CD14-positive monocyte (primary cell): ENCODE data around the gene AARS2. TPM values are rescaled to one million over a fixed set of nuclear protein-coding genes. Genes with fewer than 3 reads are reported as not detected.

Source experiments
- DNase-seq, 3 donors: peaks; one replicate each; pipeline ENCODE4 v3.0.0-alpha.2; 2011 to 2022
- H2AFZ ChIP-seq: 2 replicates; pipeline ENCODE4 v1.6.0; 2012; ENCODE audit warnings: mild to moderate bottlenecking, low read depth, low read length, inconsistent platforms; ENCODE audit not compliant: insufficient read depth, poor library complexity, severe bottlenecking
- H3K27ac ChIP-seq, 2 donors: 1 replicate in 1 of 2; 2 replicates in 1 of 2; pipeline ENCODE4 v1.5.1; 2012 to 2013; ENCODE audit warnings: low read length in 2 of 2, control low read depth in 1 of 2, inconsistent platforms in 1 of 2, low read depth in 1 of 2, mild to moderate bottlenecking in 1 of 2
- H3K27me3 ChIP-seq, 2 donors: one replicate each; pipeline versions ENCODE4 v1.6.0 to v1.6.1; 2011 to 2013; ENCODE audit warnings: low read length in 2 of 2; ENCODE audit not compliant: control insufficient read depth in 2 of 2, insufficient read depth in 2 of 2
- H3K36me3 ChIP-seq, 2 donors: replicated peaks in 1 of 2; 1 replicate in 1 of 2; 2 replicates in 1 of 2; pipeline versions ENCODE4 v1.5.1 to v1.6.1; 2012 to 2013; ENCODE audit warnings: low read length in 2 of 2, control low read depth in 1 of 2, inconsistent platforms in 1 of 2, mild to moderate bottlenecking in 1 of 2; ENCODE audit not compliant: insufficient read depth in 2 of 2, control insufficient read depth in 1 of 2
- H3K4me1 ChIP-seq, 2 donors: 1 replicate in 1 of 2; 2 replicates in 1 of 2; pipeline versions ENCODE4 v1.5.1 to v1.6.1; 2012 to 2013; ENCODE audit warnings: low read length in 2 of 2, control low read depth in 1 of 2, inconsistent platforms in 1 of 2, mild to moderate bottlenecking in 1 of 2, moderate library complexity in 1 of 2; ENCODE audit not compliant: insufficient read depth in 2 of 2, control insufficient read depth in 1 of 2
- H3K4me2 ChIP-seq: replicated peaks from 2 replicates; pipeline ENCODE3; 2012; ENCODE audit warnings: low read length, moderate library complexity, mild to moderate bottlenecking; ENCODE audit not compliant: poor library complexity, severe bottlenecking; ENCODE audit errors: extremely low read depth
- H3K4me3 ChIP-seq, 3 experiments: fragments of 200-600 bp in 1 of 3; sonication (generic) in 1 of 3; replicated peaks in 1 of 3; 1 replicate in 2 of 3; 2 replicates in 1 of 3; pipeline ENCODE4 v1.5.1; 2011 to 2013; ENCODE audit warnings: low read length in 3 of 3, mild to moderate bottlenecking in 3 of 3, control low read depth in 2 of 3, low read depth in 2 of 3, inconsistent platforms in 1 of 3, moderate library complexity in 1 of 3
- H3K79me2 ChIP-seq: 2 replicates; pipeline ENCODE4 v1.6.0; 2012; ENCODE audit warnings: mild to moderate bottlenecking, control low read depth, inconsistent platforms, low read length, moderate library complexity; ENCODE audit not compliant: insufficient read depth
- H3K9ac ChIP-seq: 2 replicates; pipeline ENCODE4 v1.6.0; 2017; ENCODE audit warnings: low read length, mild to moderate bottlenecking; ENCODE audit not compliant: insufficient read depth, poor library complexity, severe bottlenecking
- H3K9me3 ChIP-seq, 2 donors: replicated peaks in 1 of 2; 1 replicate in 1 of 2; 2 replicates in 1 of 2; pipeline versions ENCODE4 v1.5.1 to v1.6.1; 2012 to 2013; ENCODE audit warnings: low read length in 2 of 2, control low read depth in 1 of 2; ENCODE audit not compliant: control insufficient read depth in 1 of 2, insufficient read depth in 1 of 2
- H4K20me1 ChIP-seq: 2 replicates; pipeline ENCODE4 v1.6.0; 2012; ENCODE audit warnings: mild to moderate bottlenecking, low read length, control low read depth, moderate library complexity; ENCODE audit not compliant: insufficient read depth
- H3K27ac Mint-ChIP-seq, 7 donors: one replicate each; pipeline ENCODE4 v1.8.0; 2020; ENCODE audit warnings: mild to moderate bottlenecking in 7 of 7, mixed read lengths in 7 of 7, moderate library complexity in 6 of 7, inconsistent platforms in 2 of 7
- H3K27me3 Mint-ChIP-seq, 3 donors: one replicate each; pipeline ENCODE4 v1.8.0; 2021 to 2022; ENCODE audit warnings: low read depth in 3 of 3, mild to moderate bottlenecking in 3 of 3, mixed read lengths in 3 of 3, moderate library complexity in 3 of 3, inconsistent platforms in 1 of 3
- H3K36me3 Mint-ChIP-seq, 2 donors: one replicate each; pipeline ENCODE4 v1.8.0; 2020; ENCODE audit warnings: mixed read lengths in 2 of 2, inconsistent platforms in 1 of 2, mild to moderate bottlenecking in 1 of 2
- H3K4me1 Mint-ChIP-seq: one replicate; pipeline ENCODE4 v1.8.0; 2020; ENCODE audit warnings: mild to moderate bottlenecking, mixed read lengths
- H3K4me3 Mint-ChIP-seq, 2 donors: one replicate each; pipeline ENCODE4 v1.8.0; 2020; ENCODE audit warnings: mild to moderate bottlenecking in 2 of 2, mixed read lengths in 2 of 2, moderate library complexity in 1 of 2
- H3K9me3 Mint-ChIP-seq, 7 donors: one replicate each; pipeline ENCODE4 v1.8.0; 2020 to 2022; ENCODE audit warnings: mixed read lengths in 7 of 7, mild to moderate bottlenecking in 6 of 7, moderate library complexity in 6 of 7, inconsistent platforms in 2 of 7
- WGBS: methylation state at CpG from one replicate; pipeline ENCODE4 v1.1.5; 2013; ENCODE audit warnings: missing lambda C conversion rate; ENCODE audit not compliant: insufficient coverage; 5-methylcytosine and 5-hydroxymethylcytosine counted together
- intact Hi-C, 2 donors: fragments of 100-400 bp; cut with micrococcal nuclease; formaldehyde crosslinking; loops; one replicate each; pipeline versions ENCODE4 v1.15.0 to v1.15.1; 2023
- polyA plus RNA-seq, 3 donors: library from polyadenylated mRNA; depleted of rRNA in 1 of 3; unstranded in 2 of 3; stranded (reverse) in 1 of 3; fragments of 300-500 nt in 2 of 3; fragments of >200 nt in 1 of 3; fragmentation: Illumina TruSeq in 2 of 3; gene quantifications; 1 replicate in 2 of 3; 2 replicates in 1 of 3; pipeline ENCODE4 v1.2.3, GENCODE V29; 2012 to 2021
- TF ChIP-seq, protein P1 (sequence below): fragments of 200-600 bp; IDR thresholded peaks from one replicate; pipeline ENCODE4 v1.8.0; 2022; ENCODE audit warnings: antibody characterized with exemption, mild to moderate bottlenecking

The AARS2 gene
- polyA plus RNA-seq, 3 donors, result 1.8 to 4.5 (median 3.2) TPM

DNA sequence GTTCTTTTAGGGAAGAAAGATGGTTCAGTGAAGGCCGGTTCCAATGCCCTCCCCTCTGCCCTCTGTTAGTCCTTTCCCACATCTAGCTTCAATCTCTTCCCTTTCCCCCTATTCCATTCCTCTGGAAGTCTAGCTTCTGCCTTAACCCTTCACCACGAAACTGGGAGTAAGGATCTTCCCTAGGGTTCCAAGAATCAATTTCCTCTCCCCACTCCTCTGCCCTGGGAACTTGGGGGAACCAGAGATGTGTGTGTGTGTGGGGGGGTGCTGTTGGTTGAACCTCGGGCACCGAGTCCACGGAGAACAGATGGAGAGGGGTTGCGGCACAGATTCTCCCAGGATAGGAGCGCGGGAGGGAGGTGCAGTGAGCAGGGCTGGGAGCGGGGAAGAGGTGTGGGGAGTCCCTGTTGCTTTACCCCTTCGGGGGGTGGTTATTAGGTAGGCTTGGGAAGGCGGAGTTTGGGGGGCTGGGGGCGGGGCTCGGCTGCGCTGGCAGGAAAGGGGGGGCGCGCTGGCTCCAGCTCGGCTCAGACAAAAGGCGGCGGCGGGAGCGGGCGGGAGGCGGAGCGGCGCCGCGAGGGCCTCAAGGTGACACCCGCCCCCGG lies 43.1 kb downstream of the AARS2 start, which contains the start of gene TMEM151B:
TMEM151B (plus strand) TSS at position 530 of the 605 bp plus-strand sequence. CDS start 293 bp downstream, outside the sequence.
- no peak for DNase-seq
- Histone ChIP-seq H4K20me1 (peaks cover 3% of the 10 kb centered on the region), H3K4me2 (peak within 1 kb of the TSS; percentile 20), H3K27me3 (peaks cover 41 to 64% of the 10 kb centered on the region in 2 donors), H3K36me3 (no peaks in the 10 kb centered on the region), H3K9me3 (peaks cover 0 to 14% of the 10 kb centered on the region in 2 donors), H2AFZ (no peak within 1 kb of the TSS), H3K27ac (no peak within 1 kb of the TSS), H3K4me1 (peaks cover 16 to 20% of the 10 kb centered on the region in 2 donors), H3K4me3 (no peak within 1 kb of the TSS), H3K9ac (no peak within 1 kb of the TSS), H3K79me2 (peaks cover 3% of the 10 kb centered on the region)
- Mint-ChIP-seq H3K9me3 (peaks cover 0 to 19% (median 9%) of the 10 kb centered on the region in 7 donors), H3K27ac (peak within 1 kb of the TSS in 3 of 7 donors; percentile 27 to 75 (median 31)), H3K4me3 (peak within 1 kb of the TSS; percentile 43 to 85), H3K27me3 (peaks cover 55 to 65% (median 65%) of the 10 kb centered on the region in 3 donors), H3K36me3 (peaks cover 4 to 6% of the 10 kb centered on the region in 2 donors), H3K4me1 (peaks cover 23% of the 10 kb centered on the region)
- intact Hi-C loops, result loop anchor here (2.0 to 10.0 kb wide), 4 partner anchors 42 to 475 kb away; partner anchors contain the start of genes AARS2 (in 2 of the 2) and CDC5L (in 1 of the 2)
- TF ChIP-seq, protein P1, sequence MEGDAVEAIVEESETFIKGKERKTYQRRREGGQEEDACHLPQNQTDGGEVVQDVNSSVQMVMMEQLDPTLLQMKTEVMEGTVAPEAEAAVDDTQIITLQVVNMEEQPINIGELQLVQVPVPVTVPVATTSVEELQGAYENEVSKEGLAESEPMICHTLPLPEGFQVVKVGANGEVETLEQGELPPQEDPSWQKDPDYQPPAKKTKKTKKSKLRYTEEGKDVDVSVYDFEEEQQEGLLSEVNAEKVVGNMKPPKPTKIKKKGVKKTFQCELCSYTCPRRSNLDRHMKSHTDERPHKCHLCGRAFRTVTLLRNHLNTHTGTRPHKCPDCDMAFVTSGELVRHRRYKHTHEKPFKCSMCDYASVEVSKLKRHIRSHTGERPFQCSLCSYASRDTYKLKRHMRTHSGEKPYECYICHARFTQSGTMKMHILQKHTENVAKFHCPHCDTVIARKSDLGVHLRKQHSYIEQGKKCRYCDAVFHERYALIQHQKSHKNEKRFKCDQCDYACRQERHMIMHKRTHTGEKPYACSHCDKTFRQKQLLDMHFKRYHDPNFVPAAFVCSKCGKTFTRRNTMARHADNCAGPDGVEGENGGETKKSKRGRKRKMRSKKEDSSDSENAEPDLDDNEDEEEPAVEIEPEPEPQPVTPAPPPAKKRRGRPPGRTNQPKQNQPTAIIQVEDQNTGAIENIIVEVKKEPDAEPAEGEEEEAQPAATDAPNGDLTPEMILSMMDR, result no peak
- WGBS, result 13% methylated on average over 8 of the region's 29 CpGs

DNA sequence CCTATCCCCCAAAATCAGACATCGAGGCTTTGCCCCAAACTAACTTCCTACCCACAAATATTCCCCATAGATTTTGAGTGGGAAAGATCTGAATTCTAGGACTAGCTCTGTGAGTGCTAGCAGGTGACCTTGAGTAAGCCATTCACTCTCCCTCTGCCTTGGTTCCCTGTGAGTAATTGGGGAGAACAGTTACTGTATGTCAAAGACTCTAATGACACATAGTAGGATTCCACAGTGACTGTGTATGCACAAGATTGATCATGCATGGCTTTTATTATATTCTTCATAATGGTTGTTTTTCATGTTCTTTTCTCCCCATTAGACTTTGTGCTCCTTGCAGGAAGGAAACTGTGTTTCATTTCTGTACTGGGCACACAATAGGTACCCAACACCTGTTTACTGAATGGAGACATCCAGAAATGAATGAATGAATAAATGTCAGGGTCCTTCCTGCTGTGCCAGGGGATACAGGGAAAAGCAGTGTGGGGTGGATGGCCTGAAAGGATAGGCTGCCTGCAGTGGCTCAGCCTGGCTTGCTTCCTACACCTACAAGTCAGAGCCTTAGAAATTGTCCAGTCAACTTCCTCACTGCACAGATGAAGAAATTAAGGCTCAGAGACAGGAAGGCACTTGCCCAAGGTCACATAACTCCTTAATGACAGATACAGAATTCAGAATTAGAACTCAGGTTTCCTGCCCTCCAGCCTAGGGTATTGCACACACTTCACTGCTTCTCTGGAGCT lies 43.8 kb downstream of the AARS2 start:
- peak in 2 of 3 donors; percentile 57 to 68 for DNase-seq
- peaks cover 41 to 58% of the 10 kb centered on the region in 2 donors for H3K27me3 ChIP-seq
- H3K79me2 ChIP-seq, result peaks cover 10% of the 10 kb centered on the region
- no peak overlapping the region for H3K4me3 ChIP-seq
- H3K9me3 Mint-ChIP-seq, result peaks cover 0 to 16% (median 7%) of the 10 kb centered on the region in 7 donors
- H3K27ac Mint-ChIP-seq, result peak overlapping the region in 2 of 7 donors; percentile 27 to 31
- no peaks in the 10 kb centered on the region for H3K36me3 ChIP-seq
- H3K36me3 Mint-ChIP-seq, result peaks cover 4 to 6% of the 10 kb centered on the region in 2 donors
- peaks cover 10% of the 10 kb centered on the region for H4K20me1 ChIP-seq
- TF ChIP-seq, protein P1, result no peak
- WGBS, result no CpG with 5 or more reads among the region's 1 CpG
- peaks cover 48 to 58% (median 58%) of the 10 kb centered on the region in 3 donors for H3K27me3 Mint-ChIP-seq
- H3K4me1 ChIP-seq, result peaks cover 16 to 24% of the 10 kb centered on the region in 2 donors
- H3K4me3 Mint-ChIP-seq, result peak overlapping the region; percentile 43 to 85
- H2AFZ ChIP-seq, result no peak overlapping the region
- no peak overlapping the region for H3K9ac ChIP-seq
- peaks cover 0 to 14% of the 10 kb centered on the region in 2 donors for H3K9me3 ChIP-seq
- intact Hi-C loops, result loop anchor here (2.0 to 10.0 kb wide), 4 partner anchors 43 to 475 kb away; partner anchors contain the start of genes AARS2 (in 2 of the 2) and CDC5L (in 1 of the 2)
- no peak overlapping the region for H3K27ac ChIP-seq
- H3K4me2 ChIP-seq, result no peak overlapping the region
- H3K4me1 Mint-ChIP-seq, result peaks cover 26% of the 10 kb centered on the region
